ENCODE data around the gene RASL11B. TPM values are rescaled to one million over a fixed set of nuclear protein-coding genes. Genes with fewer than 3 reads are reported as not detected.

The RASL11B gene
- total and polyA plus RNA-seq, 2 of the 13 experiments (the other 11 are each of a cell fraction or from before 2014, with no cell fraction given) = 0.07 to 0.20 TPM

DNA sequence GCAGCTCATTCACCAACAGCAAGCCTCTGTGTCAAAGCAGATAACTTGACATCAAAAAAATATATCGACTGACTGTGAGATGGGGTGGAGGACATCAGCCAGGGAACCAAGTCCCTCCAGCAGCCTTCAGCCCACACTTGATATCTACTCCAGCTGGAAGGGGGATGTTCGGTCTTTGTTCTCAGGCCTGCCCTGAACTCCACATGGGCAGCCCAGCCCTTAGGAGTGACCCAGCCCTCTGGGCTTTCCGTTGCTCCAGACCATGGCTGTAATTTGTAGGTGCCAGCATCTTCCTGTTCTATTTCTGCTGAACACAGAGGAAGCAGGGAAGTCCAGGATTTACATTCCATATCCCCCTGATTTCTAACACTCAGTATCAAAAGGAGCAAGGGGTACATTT lies 17.4 kb downstream of the RASL11B start:
- H3K36me3 ChIP-seq (replicated peaks in 1 of 2; ENCODE audit: control insufficient read depth in 1 of 2, insufficient read depth in 2 of 2, low read length in 2 of 2) = no peaks in the 10 kb centered on the region
- in situ Hi-C loops (cut with HindIII; ENCODE audit: extremely low pct_ligation_motif_present, low pct_unique_long_range_greater_than_20kb) = no loop called here
- no peaks in the 10 kb centered on the region for H3K79me2 ChIP-seq (ENCODE audit: insufficient read depth, low read length)
- ChIA-PET POLR2A (no interaction called here), CTCF (ENCODE audit: low intra/inter-chr PET ratio, low total read pairs) (no interaction called here)
- 80% methylated on average over 3 of the region's 3 CpGs for WGBS (ENCODE audit: low lambda C conversion rate)
- H3K9ac ChIP-seq (ENCODE audit: insufficient read depth, low read depth, low read length) = no peak overlapping the region
- H4K20me1 ChIP-seq (ENCODE audit: insufficient read depth, low read length) = no peaks in the 10 kb centered on the region
- no peaks in the 10 kb centered on the region; a peak in 1 of 5 replicates for H3K27me3 ChIP-seq (ENCODE audit: control insufficient read depth in 1 of 2, insufficient read depth in 2 of 2, low read length in 2 of 2)
- no peak overlapping the region for H3K4me3 ChIP-seq (replicated peaks in 1 of 3; ENCODE audit: insufficient read depth in 1 of 3, low read depth in 2 of 3, low read length in 3 of 3)
- intact Hi-C loops (cut with micrococcal nuclease; ENCODE audit: unreplicated experiment) = loop anchor here (5.0 kb wide), 1 partner anchor 1213 kb away; no protein-coding TSS in a partner anchor
- no peak overlapping the region for H2AFZ ChIP-seq (ENCODE audit: low read length)
- H3K4me2 ChIP-seq (ENCODE audit: low read depth, low read length) = no peak overlapping the region
- BruUV-seq (replicated peaks) = no TSS peak
- no peak overlapping the region for H3K27ac ChIP-seq (ENCODE audit: extremely low read length, insufficient read depth, low read length)
- FAIRE-seq (no peak), ATAC-seq (no peak), DNase-seq (ENCODE audit: low spot score) (no peak)
- TF ChIP-seq PCBP1 (IDR thresholded peaks at IDR 0.05; ENCODE audit: borderline replicate concordance, low read depth, low read length) (no peak), ZNF598 (CRISPR knock-in tag; IDR thresholded peaks at IDR 0.05; ENCODE audit: borderline replicate concordance) (no peak)
- no peaks in the 10 kb centered on the region for H3K9me3 ChIP-seq (ENCODE audit: low read length)
- H3K4me1 ChIP-seq (ENCODE audit: insufficient read depth, low read length) = no peaks in the 10 kb centered on the region

DNA sequence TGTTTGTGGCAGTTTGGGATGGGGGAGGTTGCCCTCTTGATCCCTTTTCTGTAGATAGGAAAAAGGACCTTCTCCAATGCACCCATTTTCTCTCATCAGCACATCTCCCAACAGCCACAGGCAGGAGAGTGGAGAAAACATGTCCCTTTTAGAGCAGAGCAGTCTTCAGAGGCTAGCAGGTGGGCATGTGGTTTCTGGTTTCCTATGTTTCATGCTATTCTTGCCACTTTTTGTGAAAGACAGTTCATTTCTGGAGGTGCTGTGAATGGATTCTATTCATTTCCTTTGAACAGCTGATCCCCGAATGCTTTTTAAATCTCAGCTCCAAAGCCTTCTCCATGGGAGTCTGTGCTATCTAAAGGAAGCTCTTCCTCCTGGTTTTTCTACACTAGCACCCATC lies 18.9 kb downstream of the RASL11B start:
- FAIRE-seq (no peak), DNase-seq (ENCODE audit: low spot score) (no peak), ATAC-seq (no peak)
- in situ Hi-C loops (cut with HindIII; ENCODE audit: extremely low pct_ligation_motif_present, low pct_unique_long_range_greater_than_20kb) (no loop called here), intact Hi-C loops (cut with micrococcal nuclease; ENCODE audit: unreplicated experiment) (no loop called here)
- 100% methylated on average over 1 of the region's 1 CpG for WGBS (ENCODE audit: low lambda C conversion rate)
- CTCF ChIA-PET (ENCODE audit: low intra/inter-chr PET ratio, low total read pairs) = no interaction called here
- H4K20me1 ChIP-seq (ENCODE audit: insufficient read depth, low read length) = no peaks in the 10 kb centered on the region
- no peaks in the 10 kb centered on the region for H3K36me3 ChIP-seq (replicated peaks in 1 of 2; ENCODE audit: control insufficient read depth in 1 of 2, insufficient read depth in 2 of 2, low read length in 2 of 2)
- no peaks in the 10 kb centered on the region for H3K9me3 ChIP-seq (ENCODE audit: low read length)
- H3K4me3 ChIP-seq (replicated peaks in 1 of 3; ENCODE audit: insufficient read depth in 1 of 3, low read depth in 2 of 3, low read length in 3 of 3) = no peak overlapping the region
- H3K9ac ChIP-seq (ENCODE audit: insufficient read depth, low read depth, low read length) = no peak overlapping the region
- no TSS peak for BruUV-seq (replicated peaks)
- no peaks in the 10 kb centered on the region; a peak in 1 of 5 replicates for H3K27me3 ChIP-seq (ENCODE audit: control insufficient read depth in 1 of 2, insufficient read depth in 2 of 2, low read length in 2 of 2)
- no peaks in the 10 kb centered on the region for H3K4me1 ChIP-seq (ENCODE audit: insufficient read depth, low read length)
- TF ChIP-seq ZSCAN22 (CRISPR knock-in tag; IDR thresholded peaks at IDR 0.05) (no peak), SRF (IDR thresholded peaks at IDR 0.05; ENCODE audit: low read depth, low read length) (no peak), TGIF2 (CRISPR knock-in tag; IDR thresholded peaks at IDR 0.05) (no peak), TEAD2 (CRISPR knock-in tag; IDR thresholded peaks at IDR 0.05) (no peak), PAX8 (CRISPR knock-in tag; IDR thresholded peaks at IDR 0.05; ENCODE audit: borderline replicate concordance) (no peak), SATB2 (CRISPR knock-in tag; IDR thresholded peaks at IDR 0.05) (no peak), RXRB (CRISPR knock-in tag; IDR thresholded peaks at IDR 0.05; ENCODE audit: borderline replicate concordance) (no peak), MTA3 (CRISPR knock-in tag; IDR thresholded peaks at IDR 0.05) (no peak), GATAD1 (CRISPR knock-in tag; IDR thresholded peaks at IDR 0.05) (no peak), ZNF598 (CRISPR knock-in tag; IDR thresholded peaks at IDR 0.05; ENCODE audit: borderline replicate concordance) (no peak)
- TF ChIP-seq, protein P1, sequence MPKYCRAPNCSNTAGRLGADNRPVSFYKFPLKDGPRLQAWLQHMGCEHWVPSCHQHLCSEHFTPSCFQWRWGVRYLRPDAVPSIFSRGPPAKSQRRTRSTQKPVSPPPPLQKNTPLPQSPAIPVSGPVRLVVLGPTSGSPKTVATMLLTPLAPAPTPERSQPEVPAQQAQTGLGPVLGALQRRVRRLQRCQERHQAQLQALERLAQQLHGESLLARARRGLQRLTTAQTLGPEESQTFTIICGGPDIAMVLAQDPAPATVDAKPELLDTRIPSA (CRISPR knock-in tag; IDR thresholded peaks at IDR 0.05; ENCODE audit: borderline replicate concordance) = no peak
- H3K79me2 ChIP-seq (ENCODE audit: insufficient read depth, low read length) = no peaks in the 10 kb centered on the region
- POLR2A ChIA-PET = no interaction called here
- no peak overlapping the region for H2AFZ ChIP-seq (ENCODE audit: low read length)
- no peak overlapping the region for H3K4me2 ChIP-seq (ENCODE audit: low read depth, low read length)
- no peak overlapping the region for H3K27ac ChIP-seq (ENCODE audit: extremely low read length, insufficient read depth, low read length)

All from HepG2 (cell line).